Stimulated activated CD8-positive, alpha-beta memory T cell treated with anti-CD3 and anti-CD28 coated beads, Interleukin-7, amount 100 ng/mL, for 24 hours (primary cell): ENCODE results near the gene RNU7-1.

Source experiments
- DNase-seq: peaks from one replicate; pipeline ENCODE4 v3.0.0-alpha.2; 2020; ENCODE audit warnings: low read depth

RNU7-1 gene

GRCh38 chr12:6917491-6918231 lies 26.0 kb upstream of the RNU7-1 start:
- no peak for DNase-seq

- DNase-seq = no peak
Measured at GRCh38 chr12:6919588-6919987, 24.0 kb upstream of the RNU7-1 start.

DNA sequence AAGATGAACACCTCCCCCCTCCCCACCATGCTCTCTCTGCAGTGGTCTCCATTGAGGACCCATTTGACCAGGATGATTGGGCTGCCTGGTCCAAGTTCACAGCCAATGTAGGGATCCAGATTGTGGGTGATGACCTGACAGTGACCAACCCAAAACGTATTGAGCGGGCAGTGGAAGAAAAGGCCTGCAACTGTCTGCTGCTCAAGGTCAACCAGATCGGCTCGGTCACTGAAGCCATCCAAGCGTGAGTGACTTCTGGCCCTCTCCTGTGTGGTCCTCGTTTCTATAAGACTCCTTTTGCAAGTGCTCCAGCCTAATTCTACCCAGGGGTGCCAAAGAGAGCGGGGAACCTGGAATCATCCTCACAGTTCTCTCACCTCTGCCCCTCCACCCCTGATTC lies 22.1 kb upstream of the RNU7-1 start:
- DNase-seq = no peak

DNA sequence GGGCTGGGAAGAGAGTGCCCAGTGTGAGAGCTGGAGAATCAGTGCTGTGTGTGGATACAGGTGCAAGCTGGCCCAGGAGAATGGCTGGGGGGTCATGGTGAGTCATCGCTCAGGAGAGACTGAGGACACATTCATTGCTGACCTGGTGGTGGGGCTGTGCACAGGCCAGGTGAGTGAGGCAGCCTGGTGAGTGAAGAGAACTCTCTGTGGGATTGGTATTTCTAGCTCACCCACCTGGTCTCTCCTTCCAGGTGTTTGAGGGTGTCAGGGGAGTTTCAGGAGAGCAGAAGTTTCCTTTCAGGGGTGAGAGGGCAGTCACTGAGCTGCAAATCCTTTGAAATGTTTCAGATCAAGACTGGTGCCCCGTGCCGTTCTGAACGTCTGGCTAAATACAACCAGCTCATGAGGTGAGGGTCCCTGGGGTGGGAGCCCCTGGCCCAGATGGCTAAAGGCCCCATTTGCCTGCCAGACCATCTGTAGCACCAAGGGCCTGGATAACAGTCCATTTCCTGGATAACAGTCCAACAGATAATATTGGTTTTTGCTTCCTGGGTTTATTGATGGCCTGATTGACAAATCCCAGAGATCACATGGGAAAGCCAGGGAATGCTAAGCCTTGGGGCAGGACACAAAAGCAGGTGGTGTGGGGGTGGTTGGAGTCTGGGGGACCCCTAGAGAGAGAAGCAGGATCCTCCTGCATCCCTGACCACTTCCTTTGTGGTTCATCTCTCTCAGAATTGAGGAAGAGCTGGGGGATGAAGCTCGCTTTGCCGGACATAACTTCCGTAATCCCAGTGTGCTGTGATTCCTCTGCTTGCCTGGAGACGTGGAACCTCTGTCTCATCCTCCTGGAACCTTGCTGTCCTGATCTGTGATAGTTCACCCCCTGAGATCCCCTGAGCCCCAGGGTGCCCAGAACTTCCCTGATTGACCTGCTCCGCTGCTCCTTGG lies 21.3 kb upstream of the RNU7-1 start:
- DNase-seq = no peak

GRCh38 chr12:6923003-6923732 lies 20.4 kb upstream of the RNU7-1 start:
- DNase-seq = no peak

GRCh38 chr12:6923851-6924250 lies 19.8 kb upstream of the RNU7-1 start:
- no peak for DNase-seq

DNA sequence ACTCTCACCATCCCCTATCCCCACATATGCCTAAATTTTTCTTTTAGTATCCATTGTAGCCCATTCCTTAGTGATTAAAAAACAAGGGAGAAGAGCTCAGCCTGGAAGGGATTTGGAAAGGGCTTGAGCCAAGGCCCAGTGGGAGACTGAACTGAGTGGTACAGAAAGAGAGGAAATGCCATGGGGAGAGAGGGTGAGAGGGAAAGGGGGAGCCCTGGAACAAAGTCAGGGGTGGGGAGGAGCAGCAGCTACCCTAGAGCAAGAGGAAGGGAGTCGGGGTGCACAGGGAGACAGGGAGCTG lies 18.4 kb upstream of the RNU7-1 start:
- no peak for DNase-seq

DNA sequence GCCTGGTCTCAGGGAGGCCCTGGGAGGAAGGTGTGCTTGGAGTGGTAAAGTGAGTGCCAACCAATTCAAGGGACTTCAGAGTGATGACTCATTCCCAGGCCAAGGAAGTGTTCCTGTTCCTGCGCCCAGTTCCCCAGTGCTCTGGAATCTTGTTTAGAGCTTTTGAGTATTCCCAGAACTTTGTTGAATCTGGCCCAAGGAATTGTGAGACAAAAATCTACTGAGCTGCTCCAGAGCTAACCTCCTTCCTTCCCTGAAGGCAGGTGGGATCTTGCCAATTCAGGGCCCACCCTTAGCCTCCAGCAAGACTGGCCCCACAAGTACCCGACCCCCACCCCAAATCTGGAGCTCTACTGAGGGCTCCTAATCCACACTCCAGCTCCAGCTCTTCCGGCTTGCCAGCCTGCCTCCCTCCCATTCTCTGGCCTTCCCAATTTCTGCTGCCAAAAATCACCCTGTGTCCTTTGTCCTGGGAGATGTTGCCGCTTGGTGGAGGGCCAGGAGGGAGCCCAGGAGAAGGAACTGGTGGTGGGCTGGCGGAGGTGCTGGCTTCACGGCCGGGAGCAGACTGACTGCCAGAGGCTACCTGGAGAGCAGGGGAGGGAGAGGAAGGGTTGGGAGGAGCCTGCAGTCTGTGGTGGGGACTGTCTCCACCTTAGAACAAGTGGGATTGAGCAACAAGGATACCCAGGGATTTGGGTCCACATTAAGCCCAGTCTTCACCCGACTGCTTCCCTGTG lies 17.9 kb upstream of the RNU7-1 start:
- DNase-seq = no peak

- no peak for DNase-seq
Measured at GRCh38 chr12:6927379-6928021, 16.1 kb upstream of the RNU7-1 start, which contains the start of gene ATN1. Gene ATN1, plus strand, starts transcription at chr12:6927959. Its CDS starts 6,043 bp downstream, at chr12:6934002.

DNA sequence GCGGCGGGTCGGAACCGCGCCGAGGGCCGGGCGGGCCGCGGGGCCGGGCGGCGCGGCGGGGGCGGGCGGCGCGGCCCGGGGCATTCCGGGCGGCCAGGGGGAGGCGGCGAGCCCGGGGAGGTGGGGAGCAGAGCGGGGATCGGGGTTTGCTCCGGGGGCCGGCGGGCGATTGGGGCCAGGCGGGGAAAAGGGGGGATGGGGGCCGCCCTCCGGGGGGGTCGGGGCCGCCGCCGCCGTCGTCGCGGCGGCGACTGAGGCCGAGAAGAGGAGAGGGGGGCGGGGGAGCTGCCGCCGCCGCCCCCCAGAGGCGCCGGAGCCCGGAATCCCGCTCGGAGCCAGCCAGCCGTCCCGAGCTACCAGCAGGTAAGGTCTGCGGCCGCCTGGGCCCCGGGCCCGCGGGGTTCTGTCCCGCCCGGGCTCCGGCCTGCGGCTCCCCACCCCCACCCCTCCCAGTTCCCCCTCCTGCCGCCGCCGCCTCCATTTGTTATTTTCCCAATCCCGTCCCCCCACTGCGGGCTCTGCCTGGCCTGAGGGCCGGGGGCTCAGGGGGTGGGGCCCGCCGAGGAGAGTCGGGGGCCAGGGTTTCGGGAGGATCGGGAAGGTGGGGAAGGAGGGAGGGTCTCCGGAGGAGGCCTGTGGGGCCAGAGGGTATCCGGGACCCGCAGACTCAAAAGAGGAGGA lies 15.5 kb upstream of the RNU7-1 start:
- DNase-seq = no peak

GRCh38 chr12:6928703-6929407 lies 14.8 kb upstream of the RNU7-1 start:
- no peak for DNase-seq

DNA sequence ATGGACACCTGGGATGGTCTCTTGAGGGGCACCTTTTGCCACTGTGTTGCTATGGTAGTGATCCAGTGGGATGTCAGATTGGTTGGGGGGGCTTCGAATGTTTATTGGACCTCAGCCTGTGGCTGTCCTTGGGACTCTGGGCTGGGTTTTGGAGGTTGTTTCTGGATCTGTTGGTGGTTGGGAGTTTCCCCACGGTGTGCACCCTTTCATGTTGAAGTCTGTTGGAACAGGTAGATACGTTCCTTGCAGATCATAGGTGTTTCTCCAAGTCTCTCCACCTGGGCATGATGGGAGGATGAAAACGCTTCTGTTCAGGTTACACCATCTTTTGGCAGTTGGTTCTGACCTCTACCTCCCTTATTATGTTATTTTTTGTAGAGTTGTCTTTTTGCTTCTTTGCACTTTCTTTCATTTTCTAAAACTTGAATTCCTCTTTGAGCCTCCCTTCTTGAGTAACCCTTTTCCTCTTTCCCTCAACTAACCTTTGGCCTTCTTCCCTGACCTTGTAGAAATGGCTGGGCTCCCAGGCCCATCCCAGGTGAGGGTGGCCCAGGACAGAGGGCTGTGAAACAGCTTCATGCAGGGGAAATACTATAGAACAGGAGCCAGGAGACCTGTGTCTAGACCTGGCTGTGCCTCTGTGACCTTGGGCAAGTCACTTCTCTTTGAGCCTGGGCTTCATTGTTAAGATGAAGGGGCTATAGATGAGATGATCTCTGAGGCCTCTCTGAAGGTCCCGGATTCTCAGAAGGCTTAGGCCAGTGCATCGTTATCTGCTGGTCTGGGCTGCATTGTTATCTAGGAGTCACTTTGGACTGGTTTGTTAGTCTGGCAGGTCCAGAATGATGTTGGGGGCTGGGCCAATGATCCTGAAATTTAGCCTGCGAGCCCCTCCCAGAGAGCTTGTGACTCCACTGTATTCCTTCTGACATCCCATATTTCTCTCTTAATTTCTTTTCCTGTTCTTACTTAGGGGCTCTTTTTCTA lies 13.9 kb upstream of the RNU7-1 start:
- DNase-seq = no peak

DNA sequence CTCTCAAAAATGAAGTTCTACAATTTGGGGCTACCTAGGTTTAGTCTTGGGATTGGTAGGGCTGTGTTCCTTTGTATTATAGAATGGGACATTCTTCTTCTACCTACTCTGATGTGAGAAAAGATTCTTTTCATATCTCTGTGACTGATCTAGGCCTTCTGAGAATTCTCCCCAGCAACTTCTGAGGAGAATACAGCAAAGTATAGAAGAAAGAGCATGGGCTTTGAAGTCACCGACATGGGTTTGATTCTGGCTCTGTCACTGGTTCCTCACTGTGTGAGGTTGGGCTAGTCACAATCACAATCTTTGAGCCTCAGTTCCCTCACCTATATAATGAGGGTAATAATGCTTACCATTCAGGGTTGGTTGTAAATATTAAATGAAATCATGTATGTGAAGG lies 10.8 kb upstream of the RNU7-1 start:
- no peak for DNase-seq

DNA sequence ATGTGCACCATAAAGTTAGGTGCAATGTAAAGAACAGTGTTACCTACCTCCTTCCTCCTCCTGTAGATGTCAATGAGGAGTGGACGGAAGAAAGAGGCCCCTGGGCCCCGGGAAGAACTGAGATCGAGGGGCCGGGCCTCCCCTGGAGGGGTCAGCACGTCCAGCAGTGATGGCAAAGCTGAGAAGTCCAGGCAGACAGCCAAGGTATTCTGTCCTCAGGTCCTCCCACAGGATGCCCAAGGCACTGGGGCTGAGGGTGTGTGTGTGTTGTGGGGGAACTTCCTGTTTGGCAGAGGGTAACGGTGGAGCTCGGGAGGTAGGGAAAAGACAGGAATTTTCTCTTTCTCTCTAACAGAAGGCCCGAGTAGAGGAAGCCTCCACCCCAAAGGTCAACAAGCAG lies 9.5 kb upstream of the RNU7-1 start:
- DNase-seq = no peak

- no peak for DNase-seq
Measured at GRCh38 chr12:6935371-6936193, 8.0 kb upstream of the RNU7-1 start.

DNA sequence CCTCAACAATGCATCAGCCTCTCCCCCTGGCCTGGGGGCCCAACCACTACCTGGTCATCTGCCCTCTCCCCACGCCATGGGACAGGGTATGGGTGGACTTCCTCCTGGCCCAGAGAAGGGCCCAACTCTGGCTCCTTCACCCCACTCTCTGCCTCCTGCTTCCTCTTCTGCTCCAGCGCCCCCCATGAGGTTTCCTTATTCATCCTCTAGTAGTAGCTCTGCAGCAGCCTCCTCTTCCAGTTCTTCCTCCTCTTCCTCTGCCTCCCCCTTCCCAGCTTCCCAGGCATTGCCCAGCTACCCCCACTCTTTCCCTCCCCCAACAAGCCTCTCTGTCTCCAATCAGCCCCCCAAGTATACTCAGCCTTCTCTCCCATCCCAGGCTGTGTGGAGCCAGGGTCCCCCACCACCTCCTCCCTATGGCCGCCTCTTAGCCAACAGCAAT lies 7.4 kb upstream of the RNU7-1 start:
- DNase-seq = no peak

GRCh38 chr12:6936636-6937480 lies 6.8 kb upstream of the RNU7-1 start:
- no peak for DNase-seq
